Left lung (tissue), 14 donors: ENCODE measurements around the gene ARMC7. TPM values are rescaled to one million over a fixed set of nuclear protein-coding genes. Genes with fewer than 3 reads are reported as not detected.
A peak's percentile ranks its signal among the peaks of the same experiment; 100 is the strongest.

Experiments
- ATAC-seq: fragments of 200-7000 bp; cut with Tn5 transposase; one replicate; pipeline ENCODE4 v1.9.1; 2020; ENCODE audit warnings: moderate library complexity
- DNase-seq, 4 donors: peaks; one replicate each; pipeline ENCODE4 v3.0.0-alpha.2; 2013 to 2020
- H3K27ac ChIP-seq, 2 donors: fragments of 200-600 bp; sonication (generic) in 1 of 2; one replicate each; pipeline versions ENCODE4 v1.5.0 to v1.8.0; 2020 to 2021
- H3K27me3 ChIP-seq, 2 donors: fragments of 200-600 bp; sonication (generic) in 1 of 2; one replicate each; pipeline versions ENCODE4 v1.5.0 to v1.8.0; 2020 to 2021
- H3K36me3 ChIP-seq, 2 donors: fragments of 200-600 bp; sonication (generic) in 1 of 2; one replicate each; pipeline versions ENCODE4 v1.5.0 to v1.8.0; 2020 to 2021
- H3K4me1 ChIP-seq, 2 donors: fragments of 200-600 bp; one replicate each; pipeline ENCODE4 v1.8.0; 2021
- H3K4me3 ChIP-seq, 2 donors: fragments of 200-600 bp; sonication (generic) in 1 of 2; one replicate each; pipeline versions ENCODE4 v1.5.0 to v1.8.0; 2020 to 2021; ENCODE audit warnings: mild to moderate bottlenecking in 1 of 2
- H3K9me3 ChIP-seq, 2 donors: fragments of 200-600 bp; sonication (generic) in 1 of 2; one replicate each; pipeline versions ENCODE4 v1.5.0 to v1.8.0; 2020 to 2021
- intact Hi-C, 2 donors: fragments of 100-400 bp; cut with DNase I; formaldehyde crosslinking; loops; one replicate each; pipeline versions ENCODE4 v1.11.2 to v1.14.2; 2022
- long read RNA-seq, 12 donors: library from polyadenylated mRNA in 2 of 12; unstranded in 2 of 12; transcript quantifications; one replicate each; pipeline ENCODE4 v2.0.0 and lab custom pipeline, GENCODE V29; 2019 to 2026
- polyA plus RNA-seq, 6 donors: library from polyadenylated mRNA; unstranded; fragments of 120-200 nt; gene quantifications; one replicate each; pipeline ENCODE4 v1.2.1, GENCODE V29; 2013; ENCODE audit not compliant: insufficient read length in 6 of 6
- total RNA-seq, 2 donors: library from RNA; stranded (reverse); fragmentation: NEBNext Ultra II Directional; extraction: Animal tissue kit (Norgen Biotek cat#: 25700); gene quantifications; one replicate each; pipeline ENCODE4 v1.2.1, GENCODE V29; 2021
- TF ChIP-seq, protein P1 (sequence below), 2 donors: fragments of 200-600 bp; sonication (generic) in 1 of 2; IDR thresholded peaks; one replicate each; pipeline versions ENCODE4 v1.5.0 to v1.8.0; 2021; ENCODE audit warnings: antibody characterized with exemption in 2 of 2
- donor health status: DM: no; HTN: yes; CAD: no.
- donor health status: DM: no; HTN: no; CAD: no.

Gene ARMC7
- total RNA-seq (10 to 100 TPM; 18.3 to 19.3 TPM), polyA plus RNA-seq (10 to 100 TPM; 13.2 to 15.5 (median 14.8) TPM)
- long read RNA-seq, donor 1, transcript ARMC7-201 (3 exons, 2,126 nt) = major isoform, 6 of 6 reads
- long read RNA-seq, donor 1, partial matches to known transcripts = 0 of 6 reads
- long read RNA-seq, donor 1, other reads (novel, unspliced or antisense) = 0 of 6 reads
- long read RNA-seq, donor 2, partial matches to known transcripts = 0 of 6 reads
- long read RNA-seq, donor 2, other reads (novel, unspliced or antisense) = 0 of 6 reads
- long read RNA-seq, donor 3, partial matches to known transcripts = 0 of 4 reads
- long read RNA-seq, donor 3, other reads (novel, unspliced or antisense) = 0 of 4 reads
- long read RNA-seq, donor 4, transcript ARMC7-201 (3 exons, 2,126 nt) = major isoform, 8 of 12 reads
- long read RNA-seq, donor 4, partial matches to known transcripts = 0 of 12 reads
- long read RNA-seq, donor 4, other reads (novel, unspliced or antisense) = 2 of 12 reads
- long read RNA-seq, donor 5, transcript ARMC7-201 (3 exons, 2,126 nt) = major isoform, 6 of 10 reads
- long read RNA-seq, donor 5, partial matches to known transcripts = 0 of 10 reads
- long read RNA-seq, donor 5, other reads (novel, unspliced or antisense) = 0 of 10 reads
- long read RNA-seq, donor 6, partial matches to known transcripts = 0 of 3 reads
- long read RNA-seq, donor 6, other reads (novel, unspliced or antisense) = 0 of 3 reads
- long read RNA-seq, donor 7, transcript ARMC7-201 (3 exons, 2,126 nt) = major isoform, 5 of 5 reads
- long read RNA-seq, donor 7, partial matches to known transcripts = 0 of 5 reads
- long read RNA-seq, donor 7, other reads (novel, unspliced or antisense) = 0 of 5 reads
- long read RNA-seq, donor 8, partial matches to known transcripts = 0 of 5 reads
- long read RNA-seq, donor 8, other reads (novel, unspliced or antisense) = 0 of 5 reads
- long read RNA-seq, donor 9 = 0 reads
- long read RNA-seq, donor 10, transcript ARMC7-201 (3 exons, 2,126 nt) = major isoform, 6 of 17 reads
- long read RNA-seq, donor 10, partial matches to known transcripts = 3 of 17 reads
- long read RNA-seq, donor 10, other reads (novel, unspliced or antisense) = 4 of 17 reads
- long read RNA-seq, donor 11 = 0 reads
- long read RNA-seq, donor 12, partial matches to known transcripts = 12 of 19 reads
- long read RNA-seq, donor 12, other reads (novel, unspliced or antisense) = 0 of 19 reads

DNA sequence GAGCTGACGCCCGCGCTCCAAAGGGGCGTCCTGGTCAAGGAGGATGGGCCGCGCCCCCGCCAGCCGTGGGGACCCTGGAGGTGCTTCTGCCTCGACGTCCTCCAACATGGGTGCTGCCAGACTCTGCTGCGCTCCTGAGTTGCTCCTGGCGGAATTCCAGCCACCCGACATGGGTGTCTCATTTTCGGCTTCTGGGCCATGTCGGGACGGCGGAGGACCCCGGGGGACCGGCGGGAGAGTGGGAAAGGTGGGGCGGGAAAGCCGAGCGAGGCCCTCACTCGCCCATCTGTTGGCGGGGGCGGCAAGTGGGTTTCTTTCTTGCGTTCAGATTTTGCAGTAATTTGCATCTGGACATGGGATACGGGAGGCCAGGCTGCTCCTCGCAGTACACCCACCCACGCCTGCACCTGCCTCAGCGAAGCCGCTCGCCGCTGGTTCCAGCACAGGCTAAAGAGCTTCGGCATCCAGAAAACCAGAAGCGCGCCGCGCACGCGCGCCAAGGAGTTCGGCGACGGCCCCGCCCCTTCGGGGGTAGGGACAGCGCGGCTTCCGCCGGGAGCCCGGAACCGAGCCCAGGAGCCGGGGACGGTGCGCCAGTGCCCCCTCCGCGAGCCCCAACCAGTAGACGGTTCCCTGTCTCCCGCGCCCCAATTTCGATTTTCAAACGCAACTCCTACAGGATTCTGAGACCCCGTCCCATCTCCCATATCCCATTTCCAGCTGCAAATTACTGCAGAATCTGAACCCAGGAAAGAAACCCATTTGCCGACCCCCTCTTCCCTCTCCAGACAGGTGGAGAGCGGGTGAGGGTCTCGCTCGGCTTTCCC is at the start of gene ARMC7:
TSS of gene ARMC7 (plus strand) at position 563 of the 827 bp plus-strand sequence. CDS start 320 bp downstream, outside the sequence.
- ATAC-seq (peak; percentile 86), DNase-seq (peak; percentile 77 to 99 (median 92))
- H3K36me3 ChIP-seq = peaks cover 0 to 12% of the 10 kb centered on the region in 2 donors
- no peaks in the 10 kb centered on the region for H3K9me3 ChIP-seq
- intact Hi-C loops = loop anchor here in 1 of 2 donors (10.0 kb wide), 2 partner anchors 65 to 95 kb away; partner anchors contain the start of gene NUP85
- no peaks in the 10 kb centered on the region for H3K27me3 ChIP-seq
- H3K27ac ChIP-seq = peak within 1 kb of the TSS; percentile 69 to 84
- TF ChIP-seq, protein P1, sequence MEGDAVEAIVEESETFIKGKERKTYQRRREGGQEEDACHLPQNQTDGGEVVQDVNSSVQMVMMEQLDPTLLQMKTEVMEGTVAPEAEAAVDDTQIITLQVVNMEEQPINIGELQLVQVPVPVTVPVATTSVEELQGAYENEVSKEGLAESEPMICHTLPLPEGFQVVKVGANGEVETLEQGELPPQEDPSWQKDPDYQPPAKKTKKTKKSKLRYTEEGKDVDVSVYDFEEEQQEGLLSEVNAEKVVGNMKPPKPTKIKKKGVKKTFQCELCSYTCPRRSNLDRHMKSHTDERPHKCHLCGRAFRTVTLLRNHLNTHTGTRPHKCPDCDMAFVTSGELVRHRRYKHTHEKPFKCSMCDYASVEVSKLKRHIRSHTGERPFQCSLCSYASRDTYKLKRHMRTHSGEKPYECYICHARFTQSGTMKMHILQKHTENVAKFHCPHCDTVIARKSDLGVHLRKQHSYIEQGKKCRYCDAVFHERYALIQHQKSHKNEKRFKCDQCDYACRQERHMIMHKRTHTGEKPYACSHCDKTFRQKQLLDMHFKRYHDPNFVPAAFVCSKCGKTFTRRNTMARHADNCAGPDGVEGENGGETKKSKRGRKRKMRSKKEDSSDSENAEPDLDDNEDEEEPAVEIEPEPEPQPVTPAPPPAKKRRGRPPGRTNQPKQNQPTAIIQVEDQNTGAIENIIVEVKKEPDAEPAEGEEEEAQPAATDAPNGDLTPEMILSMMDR (IDR thresholded peaks at IDR 0.05) = no peak
- H3K4me3 ChIP-seq = peak within 1 kb of the TSS; percentile 81 to 87
- peaks cover 17 to 66% of the 10 kb centered on the region in 2 donors for H3K4me1 ChIP-seq

DNA sequence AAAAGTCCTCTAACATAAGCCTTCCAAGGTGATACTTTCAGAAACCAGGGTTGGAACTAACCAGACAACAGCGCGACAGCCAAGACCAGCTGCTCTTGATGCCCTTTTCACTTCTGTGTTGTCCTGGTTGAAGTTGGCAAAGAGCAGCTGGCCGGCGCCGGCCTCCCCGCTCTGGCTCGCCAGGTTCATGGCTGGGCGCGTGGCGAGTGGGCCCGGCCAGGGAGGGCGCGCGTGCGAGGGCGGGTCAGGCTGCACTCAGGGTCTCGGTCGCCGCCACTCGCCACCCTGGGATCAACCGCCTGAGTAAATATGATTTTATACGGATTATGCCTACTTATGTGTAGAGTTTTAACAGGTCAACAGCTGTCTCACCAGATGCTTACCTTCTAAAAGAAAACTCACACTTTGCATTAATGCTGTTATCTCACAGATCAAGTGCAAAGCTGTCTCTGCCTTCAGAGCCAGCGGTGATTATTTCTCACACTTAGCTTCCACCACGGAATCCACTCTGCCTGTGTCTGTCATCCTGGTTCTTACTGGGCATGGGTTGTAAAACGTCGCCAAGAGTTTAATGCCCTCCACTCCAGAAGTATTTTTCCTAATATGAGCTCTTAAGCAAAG is 49.2 kb upstream of the ARMC7 start:
- Histone ChIP-seq H3K4me3 (no peak overlapping the region), H3K36me3 (peaks cover 0 to 76% of the 10 kb centered on the region in 2 donors), H3K27me3 (no peaks in the 10 kb centered on the region), H3K9me3 (no peaks in the 10 kb centered on the region), H3K4me1 (peaks cover 5 to 8% of the 10 kb centered on the region in 2 donors), H3K27ac (no peak overlapping the region)
- TF ChIP-seq, protein P1 (IDR thresholded peaks at IDR 0.05) = no peak
- ATAC-seq (no peak), DNase-seq (no peak)
- intact Hi-C loops = no loop called here

DNA sequence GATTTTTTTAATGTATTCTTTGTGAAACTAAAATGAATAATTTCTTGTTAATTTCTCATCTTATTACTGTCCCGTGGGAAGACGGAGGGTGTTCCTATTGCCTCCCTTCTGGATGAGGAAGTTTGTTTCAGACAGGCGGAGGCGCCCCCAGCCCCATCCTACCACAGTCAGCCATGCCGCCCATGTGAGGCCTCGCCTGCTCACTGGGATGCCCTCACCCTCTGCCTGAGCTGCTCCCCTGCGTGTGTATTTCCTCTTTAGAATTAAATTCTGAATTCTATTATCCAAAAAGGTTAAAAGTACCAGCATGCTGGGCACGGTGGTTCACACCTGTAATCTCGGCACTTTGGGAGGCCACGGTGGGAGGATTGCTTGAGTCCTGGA is 48.7 kb upstream of the ARMC7 start:
- no peak for DNase-seq
- Histone ChIP-seq H3K9me3 (no peaks in the 10 kb centered on the region), H3K4me1 (peaks cover 5 to 12% of the 10 kb centered on the region in 2 donors), H3K27me3 (no peaks in the 10 kb centered on the region), H3K27ac (no peak overlapping the region), H3K36me3 (peaks cover 0 to 71% of the 10 kb centered on the region in 2 donors), H3K4me3 (no peak overlapping the region)
- ATAC-seq = no peak
- TF ChIP-seq, protein P1 (IDR thresholded peaks at IDR 0.05) = no peak
- intact Hi-C loops = no loop called here

DNA sequence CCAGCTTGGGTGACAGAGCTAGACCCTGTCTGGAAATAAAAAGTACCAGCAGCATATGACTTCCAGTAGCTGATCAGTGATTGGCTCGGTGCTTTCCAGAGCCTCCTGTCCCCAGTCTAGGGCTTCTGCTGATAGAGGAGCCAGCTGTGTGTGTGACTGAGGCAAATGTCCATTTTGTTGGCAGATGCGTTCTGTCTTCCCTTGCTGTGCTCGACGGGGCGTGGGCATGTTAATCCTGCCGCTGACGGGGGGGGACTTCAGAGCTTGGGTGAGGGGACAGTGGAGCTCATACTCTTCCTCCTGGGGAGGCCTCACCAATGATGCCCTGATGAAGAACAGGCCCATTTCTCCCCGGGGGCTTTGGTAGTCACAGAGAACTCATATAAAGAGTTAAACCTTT is 48.2 kb upstream of the ARMC7 start:
- no peaks in the 10 kb centered on the region for H3K9me3 ChIP-seq
- no peak for DNase-seq
- ATAC-seq = no peak
- no peaks in the 10 kb centered on the region for H3K27me3 ChIP-seq
- H3K4me3 ChIP-seq = no peak overlapping the region
- H3K27ac ChIP-seq = no peak overlapping the region
- peaks cover 5 to 12% of the 10 kb centered on the region in 2 donors for H3K4me1 ChIP-seq
- intact Hi-C loops = no loop called here
- H3K36me3 ChIP-seq = peaks cover 0 to 66% of the 10 kb centered on the region in 2 donors
- TF ChIP-seq, protein P1 (IDR thresholded peaks at IDR 0.05) = no peak
